ENCODE measurements around the gene GID8.

GID8 gene

GRCh38 chr20:62926229-62927127 is 11.5 kb upstream of the GID8 start, which contains the start of gene DIDO1:
DIDO1 (minus strand) TSS chr20:62926505.
- Histone ChIP-seq H3K27ac (peak within 1 kb of the TSS; percentile 96), H3K27me3 (no peaks in the 10 kb centered on the region), H3K9ac (peak within 1 kb of the TSS; percentile 96), H3K4me3 (peak within 1 kb of the TSS; percentile 83), H3K9me3 (no peaks in the 10 kb centered on the region), H3K4me1 (peaks cover 80% of the 10 kb centered on the region), H3K4me2 (peak within 1 kb of the TSS; percentile 97), H3K36me3 (no peaks in the 10 kb centered on the region), H4K20me1 (peaks cover 95% of the 10 kb centered on the region)
- no peak for TF ChIP-seq Cebpa-rat (IDR thresholded peaks at IDR 0.05)

- peak overlapping the region; percentile 83 for H3K4me3 ChIP-seq
- H3K27ac ChIP-seq = peak overlapping the region; percentile 96
- no peak for TF ChIP-seq Cebpa-rat (IDR thresholded peaks at IDR 0.05)
- peak overlapping the region; percentile 97 for H3K4me2 ChIP-seq
- no peaks in the 10 kb centered on the region for H3K27me3 ChIP-seq
- peaks cover 4% of the 10 kb centered on the region; the same call in 1 of the 2 replicates for H3K36me3 ChIP-seq
- peak overlapping the region; percentile 96 for H3K9ac ChIP-seq
- peaks cover 95% of the 10 kb centered on the region for H4K20me1 ChIP-seq
- H3K9me3 ChIP-seq = no peaks in the 10 kb centered on the region
- peaks cover 82% of the 10 kb centered on the region for H3K4me1 ChIP-seq
These were observed 10.7 kb upstream of the GID8 start for GRCh38 chr20:62927128-62927705.

GRCh38 chr20:62928246-62928939 is 9.6 kb upstream of the GID8 start:
- Histone ChIP-seq H4K20me1 (peaks cover 95% of the 10 kb centered on the region), H3K4me1 (peaks cover 82% of the 10 kb centered on the region), H3K4me3 (peak overlapping the region; percentile 83), H3K4me2 (peak overlapping the region; percentile 97), H3K27ac (peak overlapping the region; percentile 64), H3K9ac (peak overlapping the region; percentile 76), H3K27me3 (no peaks in the 10 kb centered on the region), H3K9me3 (no peaks in the 10 kb centered on the region), H3K36me3 (peaks cover 16% of the 10 kb centered on the region)
- TF ChIP-seq Cebpa-rat (IDR thresholded peaks at IDR 0.05) = no peak

- Histone ChIP-seq H3K27ac (peak overlapping the region; percentile 64), H3K4me2 (peak overlapping the region; percentile 97), H3K9ac (peak overlapping the region; percentile 76), H4K20me1 (peaks cover 95% of the 10 kb centered on the region), H3K27me3 (no peaks in the 10 kb centered on the region), H3K4me1 (peaks cover 82% of the 10 kb centered on the region), H3K9me3 (no peaks in the 10 kb centered on the region), H3K4me3 (peak overlapping the region; percentile 83), H3K36me3 (peaks cover 23% of the 10 kb centered on the region)
- TF ChIP-seq Cebpa-rat (IDR thresholded peaks at IDR 0.05) = no peak
These were observed 8.9 kb upstream of the GID8 start for GRCh38 chr20:62929051-62929538.

GRCh38 chr20:62931464-62931863 is 6.5 kb upstream of the GID8 start:
- H4K20me1 ChIP-seq = peaks cover 100% of the 10 kb centered on the region
- H3K27me3 ChIP-seq = no peaks in the 10 kb centered on the region
- no peak overlapping the region for H3K27ac ChIP-seq
- no peak overlapping the region for H3K4me3 ChIP-seq
- no peaks in the 10 kb centered on the region for H3K9me3 ChIP-seq
- no peak for TF ChIP-seq Cebpa-rat (IDR thresholded peaks at IDR 0.05)
- H3K4me2 ChIP-seq = peak overlapping the region; percentile 33
- H3K9ac ChIP-seq = 0 out of 2 replicates have a peak overlapping the region, but pooled peaks have one; percentile 14
- peaks cover 44% of the 10 kb centered on the region for H3K36me3 ChIP-seq
- peaks cover 95% of the 10 kb centered on the region for H3K4me1 ChIP-seq

- no peak for TF ChIP-seq Cebpa-rat (IDR thresholded peaks at IDR 0.05)
- Histone ChIP-seq H3K4me2 (0 out of 2 replicates have a peak overlapping the region, but pooled peaks have one; percentile 22), H4K20me1 (peaks cover 87% of the 10 kb centered on the region), H3K4me3 (no peak overlapping the region), H3K27ac (no peak overlapping the region), H3K4me1 (peaks cover 79% of the 10 kb centered on the region), H3K9me3 (no peaks in the 10 kb centered on the region), H3K36me3 (peaks cover 44% of the 10 kb centered on the region), H3K9ac (0 out of 2 replicates have a peak overlapping the region, but pooled peaks have one; percentile 25), H3K27me3 (no peaks in the 10 kb centered on the region)
These were observed 4.0 kb upstream of the GID8 start for GRCh38 chr20:62933966-62934365.

- Histone ChIP-seq H4K20me1 (peaks cover 87% of the 10 kb centered on the region), H3K4me1 (peaks cover 79% of the 10 kb centered on the region), H3K36me3 (peaks cover 50% of the 10 kb centered on the region), H3K9ac (peak overlapping the region; percentile 99; the same call in 1 of the 2 replicates), H3K9me3 (no peaks in the 10 kb centered on the region), H3K4me3 (0 out of 2 replicates have a peak overlapping the region, but pooled peaks have one; percentile 96), H3K4me2 (peak overlapping the region; percentile 88), H3K27ac (0 out of 2 replicates have a peak overlapping the region, but pooled peaks have one; percentile 20), H3K27me3 (no peaks in the 10 kb centered on the region)
- no peak for TF ChIP-seq Cebpa-rat (IDR thresholded peaks at IDR 0.05)
These were observed 2.6 kb upstream of the GID8 start for GRCh38 chr20:62935204-62935967.

- H3K36me3 ChIP-seq = peaks cover 57% of the 10 kb centered on the region
- no peaks in the 10 kb centered on the region for H3K27me3 ChIP-seq
- peak overlapping the region; percentile 96 for H3K4me3 ChIP-seq
- H3K4me2 ChIP-seq = peak overlapping the region; percentile 88
- peaks cover 87% of the 10 kb centered on the region for H4K20me1 ChIP-seq
- H3K9ac ChIP-seq = peak overlapping the region; percentile 99; the same call in 1 of the 2 replicates
- no peak for TF ChIP-seq Cebpa-rat (IDR thresholded peaks at IDR 0.05)
- H3K9me3 ChIP-seq = no peaks in the 10 kb centered on the region
- peaks cover 79% of the 10 kb centered on the region for H3K4me1 ChIP-seq
- 0 out of 2 replicates have a peak overlapping the region, but pooled peaks have one; percentile 99 for H3K27ac ChIP-seq
These were observed 1.9 kb upstream of the GID8 start for GRCh38 chr20:62935968-62936585.

All from BLaER1 (cell line).